Natural killer cell (primary cell): Measurements from ENCODE around the gene ESYT3. TPM values are rescaled to one million over a fixed set of nuclear protein-coding genes. Genes with fewer than 3 reads are reported as not detected.

ENCODE experiments used
- ATAC-seq, 3 donors: fragments of 150-1000 bp in 2 of 3; fragments of 200-7000 bp in 1 of 3; cut with Tn5 transposase; 1 replicate in 1 of 3; 2 replicates in 2 of 3; pipeline ENCODE4 v1.10.0; 2021; ENCODE audit warnings: mild to moderate bottlenecking in 2 of 3, moderate library complexity in 2 of 3
- DNase-seq, 2 donors: peaks; one replicate each; pipeline versions ENCODE4 v3.0.0 to v3.0.0-alpha.2; 2013 to 2021; ENCODE audit warnings: mixed read lengths in 1 of 2
- H3K27ac ChIP-seq: one replicate; pipeline ENCODE4 v1.5.1; 2013; ENCODE audit warnings: mild to moderate bottlenecking, low read length
- H3K27me3 ChIP-seq: one replicate; pipeline ENCODE4 v1.6.1; 2013; ENCODE audit warnings: low read length; ENCODE audit not compliant: control insufficient read depth, insufficient read depth
- H3K36me3 ChIP-seq: one replicate; pipeline ENCODE4 v1.6.1; 2013; ENCODE audit warnings: low read length; ENCODE audit not compliant: control insufficient read depth, insufficient read depth
- H3K4me1 ChIP-seq: one replicate; pipeline ENCODE4 v1.6.1; 2013; ENCODE audit warnings: low read length; ENCODE audit not compliant: control insufficient read depth, insufficient read depth
- H3K4me3 ChIP-seq: one replicate; pipeline ENCODE4 v1.5.1; 2013; ENCODE audit warnings: low read length
- H3K9me3 ChIP-seq: one replicate; pipeline ENCODE4 v1.6.1; 2013; ENCODE audit warnings: low read length; ENCODE audit not compliant: control insufficient read depth, insufficient read depth
- H3K27ac Mint-ChIP-seq, 2 donors: one replicate each; pipeline ENCODE4 v1.8.0; 2022; ENCODE audit warnings: mild to moderate bottlenecking in 2 of 2, mixed read lengths in 2 of 2, moderate library complexity in 1 of 2
- H3K27me3 Mint-ChIP-seq, 2 donors: one replicate each; pipeline ENCODE4 v1.8.0; 2022; ENCODE audit warnings: low read depth in 2 of 2, mixed read lengths in 2 of 2
- H3K36me3 Mint-ChIP-seq: one replicate; pipeline ENCODE4 v1.8.0; 2022; ENCODE audit warnings: mixed read lengths
- H3K4me1 Mint-ChIP-seq, 2 donors: one replicate each; pipeline ENCODE4 v1.8.0; 2022; ENCODE audit warnings: mixed read lengths in 2 of 2
- H3K4me3 Mint-ChIP-seq: one replicate; pipeline ENCODE4 v1.8.0; 2022; ENCODE audit warnings: mild to moderate bottlenecking, moderate library complexity, mixed read lengths
- H3K9me3 Mint-ChIP-seq, 2 donors: one replicate each; pipeline ENCODE4 v1.8.0; 2022; ENCODE audit warnings: mixed read lengths in 2 of 2
- CTCF ChIP-seq: fragments of 200-600 bp; IDR thresholded peaks from one replicate; pipeline ENCODE4 v1.8.0; 2022; ENCODE audit warnings: antibody characterized with exemption
- WGBS: methylation state at CpG from one replicate; pipeline ENCODE4 v1.1.7; 2013; ENCODE audit warnings: missing lambda C conversion rate; ENCODE audit not compliant: insufficient coverage; 5-methylcytosine and 5-hydroxymethylcytosine counted together
- intact Hi-C: fragments of 100-400 bp; cut with micrococcal nuclease; formaldehyde crosslinking; loops from one replicate; pipeline ENCODE4 v1.14.2; 2022
- total RNA-seq, 4 donors: library from RNA; stranded (reverse); fragments of 120-200 nt in 1 of 4; gene quantifications; one replicate each; pipeline versions ENCODE4 v1.2.3 to v1.2.4, GENCODE V29; 2013 to 2022

The ESYT3 gene
- total RNA-seq, 3 donors from 2014 or later (not counting 1 experiment from before 2014, with no cell fraction given): not detected

GRCh38 chr3:138437281-138437680 lies 2.9 kb downstream of the ESYT3 start:
- Histone ChIP-seq H3K27me3 (peaks cover 21% of the 10 kb centered on the region), H3K9me3 (no peaks in the 10 kb centered on the region), H3K4me1 (peaks cover 21% of the 10 kb centered on the region), H3K4me3 (no peak overlapping the region), H3K27ac (no peak overlapping the region), H3K36me3 (no peaks in the 10 kb centered on the region)
- DNase-seq (no peak), ATAC-seq (no peak)
- H3K4me3 Mint-ChIP-seq: no peak overlapping the region
- peaks cover 26 to 38% of the 10 kb centered on the region in 2 donors for H3K27me3 Mint-ChIP-seq
- H3K4me1 Mint-ChIP-seq: peaks cover 5 to 15% of the 10 kb centered on the region in 2 donors
- no peaks in the 10 kb centered on the region for H3K36me3 Mint-ChIP-seq
- intact Hi-C loops: no loop called here
- H3K27ac Mint-ChIP-seq: no peak overlapping the region
- 86% methylated on average over 6 of the region's 6 CpGs for WGBS
- TF ChIP-seq CTCF: no peak
- H3K9me3 Mint-ChIP-seq: no peaks in the 10 kb centered on the region

GRCh38 chr3:138438896-138439295 lies 4.5 kb downstream of the ESYT3 start:
- Mint-ChIP-seq H3K27ac (no peak overlapping the region), H3K36me3 (no peaks in the 10 kb centered on the region), H3K4me3 (no peak overlapping the region), H3K9me3 (no peaks in the 10 kb centered on the region), H3K27me3 (peaks cover 14 to 28% of the 10 kb centered on the region in 2 donors), H3K4me1 (peaks cover 2 to 6% of the 10 kb centered on the region in 2 donors)
- intact Hi-C loops: no loop called here
- no peak for TF ChIP-seq CTCF
- H3K4me1 ChIP-seq: peaks cover 19% of the 10 kb centered on the region
- WGBS: 87% methylated on average over 11 of the region's 11 CpGs
- H3K36me3 ChIP-seq: no peaks in the 10 kb centered on the region
- H3K4me3 ChIP-seq: no peak overlapping the region
- H3K9me3 ChIP-seq: no peaks in the 10 kb centered on the region
- DNase-seq (no peak), ATAC-seq (no peak)
- no peak overlapping the region for H3K27ac ChIP-seq
- peaks cover 16% of the 10 kb centered on the region for H3K27me3 ChIP-seq

GRCh38 chr3:138439646-138440045 lies 5.2 kb downstream of the ESYT3 start:
- peaks cover 12% of the 10 kb centered on the region for H3K4me1 ChIP-seq
- no peaks in the 10 kb centered on the region for H3K36me3 Mint-ChIP-seq
- H3K36me3 ChIP-seq: no peaks in the 10 kb centered on the region
- no peak overlapping the region for H3K4me3 Mint-ChIP-seq
- H3K9me3 Mint-ChIP-seq: no peaks in the 10 kb centered on the region
- intact Hi-C loops: no loop called here
- H3K4me1 Mint-ChIP-seq: no peaks in the 10 kb centered on the region
- 73% methylated on average over 4 of the region's 4 CpGs for WGBS
- ATAC-seq: no peak
- H3K9me3 ChIP-seq: no peaks in the 10 kb centered on the region
- no peak for DNase-seq
- peaks cover 9% of the 10 kb centered on the region for H3K27me3 ChIP-seq
- no peak overlapping the region for H3K27ac Mint-ChIP-seq
- no peak overlapping the region for H3K27ac ChIP-seq
- peaks cover 12 to 26% of the 10 kb centered on the region in 2 donors for H3K27me3 Mint-ChIP-seq
- no peak overlapping the region for H3K4me3 ChIP-seq
- no peak for TF ChIP-seq CTCF

GRCh38 chr3:138440121-138440521 lies 5.7 kb downstream of the ESYT3 start:
- no peak for TF ChIP-seq CTCF
- Histone ChIP-seq H3K27ac (no peak overlapping the region), H3K4me1 (peaks cover 7% of the 10 kb centered on the region), H3K4me3 (no peak overlapping the region), H3K9me3 (no peaks in the 10 kb centered on the region), H3K27me3 (peaks cover 9% of the 10 kb centered on the region), H3K36me3 (no peaks in the 10 kb centered on the region)
- H3K27ac Mint-ChIP-seq: no peak overlapping the region
- H3K36me3 Mint-ChIP-seq: no peaks in the 10 kb centered on the region
- DNase-seq (no peak), ATAC-seq (no peak)
- intact Hi-C loops: no loop called here
- H3K4me1 Mint-ChIP-seq: no peaks in the 10 kb centered on the region
- H3K4me3 Mint-ChIP-seq: no peak overlapping the region
- H3K27me3 Mint-ChIP-seq: peaks cover 12 to 26% of the 10 kb centered on the region in 2 donors
- WGBS: 80% methylated on average over 7 of the region's 7 CpGs
- H3K9me3 Mint-ChIP-seq: no peaks in the 10 kb centered on the region
